Activated CD4-positive, alpha-beta T cell treated with anti-CD3 and anti-CD28 coated beads, Interleukin-2, amount 10 ng/mL, durations not matched to agents 7 days and 5 days (primary cell): Measurements from ENCODE around the gene SH3RF3. TPM values are rescaled to one million over a fixed set of nuclear protein-coding genes. Genes with fewer than 3 reads are reported as not detected.

Experiments used
- CTCF ChIA-PET: fragments of 350-600 bp; sonication (Branson Sonifier 250); formaldehyde crosslinking; loops from one replicate; lab custom pipeline; 2021; ENCODE audit warnings: antibody characterized with exemption; lab: Charles Lee
- POLR2A ChIA-PET: fragments of 350-600 bp; sonication (Branson Sonifier 250); formaldehyde crosslinking; loops from one replicate; lab custom pipeline; 2021; ENCODE audit warnings: antibody characterized with exemption; lab: Charles Lee
- DNase-seq: peaks from one replicate; pipeline ENCODE4 v3.0.0-alpha.2; 2020
- H3K27ac Mint-ChIP-seq: one replicate; pipeline ENCODE4 v1.8.0; 2021; ENCODE audit warnings: mild to moderate bottlenecking, moderate library complexity, mixed read lengths
- H3K27me3 Mint-ChIP-seq: one replicate; pipeline ENCODE4 v1.8.0; 2021; ENCODE audit warnings: mixed read lengths
- H3K36me3 Mint-ChIP-seq: one replicate; pipeline ENCODE4 v1.8.0; 2021; ENCODE audit warnings: low read depth, mixed read lengths
- H3K4me1 Mint-ChIP-seq: one replicate; pipeline ENCODE4 v1.8.0; 2021; ENCODE audit warnings: mixed read lengths
- H3K4me3 Mint-ChIP-seq: one replicate; pipeline ENCODE4 v1.8.0; 2021; ENCODE audit warnings: mild to moderate bottlenecking, moderate library complexity, mixed read lengths
- H3K9me3 Mint-ChIP-seq: one replicate; pipeline ENCODE4 v1.8.0; 2021; ENCODE audit warnings: mixed read lengths
- total RNA-seq, 2 experiments: library from RNA; stranded (reverse); gene quantifications; one replicate each; pipeline ENCODE4 v1.2.3, GENCODE V29; 2021

The SH3RF3 gene
- total RNA-seq, 2 experiments from 2014 or later: 0.08 to 0.17 TPM

DNA sequence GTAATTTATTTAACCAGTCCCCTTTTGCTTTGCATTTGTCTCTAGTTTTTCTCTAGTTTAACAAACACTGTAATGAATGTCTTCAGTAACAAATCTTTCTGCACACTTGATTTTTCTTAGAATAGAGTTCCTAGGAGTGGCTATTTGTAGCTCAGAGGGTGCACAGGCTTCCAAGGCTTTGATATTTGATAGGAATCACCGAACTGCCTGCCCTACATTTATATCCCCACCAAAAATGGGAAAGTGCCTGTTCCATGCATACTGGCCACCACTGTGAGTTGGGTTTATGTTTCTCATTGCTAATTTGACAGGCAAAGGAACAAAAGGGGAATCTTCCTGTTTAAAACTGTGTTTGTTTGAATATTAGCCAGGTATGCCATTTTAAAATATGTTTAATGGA is 238.7 kb downstream of the SH3RF3 start:
- Mint-ChIP-seq H3K4me3 (no peak overlapping the region), H3K27ac (no peak overlapping the region), H3K36me3 (no peaks in the 10 kb centered on the region), H3K9me3 (no peaks in the 10 kb centered on the region), H3K4me1 (no peaks in the 10 kb centered on the region), H3K27me3 (peaks cover 3% of the 10 kb centered on the region)
- CTCF ChIA-PET: no interaction called here
- no peak for DNase-seq
- POLR2A ChIA-PET: no interaction called here

DNA sequence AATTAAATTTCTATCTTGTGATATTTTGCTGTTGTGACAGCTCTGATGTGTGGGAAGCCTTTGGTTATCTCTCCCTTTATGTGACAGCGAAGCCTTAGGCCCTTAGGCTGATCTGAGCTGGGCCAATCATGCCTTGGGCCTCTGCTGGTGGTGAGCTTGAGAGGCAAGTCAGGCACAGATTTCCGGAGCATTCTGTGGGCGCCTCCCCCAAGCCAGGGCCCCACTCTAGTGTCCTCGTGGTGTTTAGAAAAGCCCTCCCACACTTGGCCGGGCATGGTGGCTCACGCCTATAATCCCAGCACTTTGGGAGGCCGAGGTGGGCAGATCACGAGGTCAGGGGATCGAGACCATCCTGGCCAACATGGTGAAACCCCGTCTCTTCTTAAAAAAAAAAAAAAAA is 239.8 kb downstream of the SH3RF3 start:
- H3K27ac Mint-ChIP-seq: no peak overlapping the region
- no peak overlapping the region for H3K4me3 Mint-ChIP-seq
- H3K4me1 Mint-ChIP-seq: no peaks in the 10 kb centered on the region
- H3K9me3 Mint-ChIP-seq: no peaks in the 10 kb centered on the region
- no peaks in the 10 kb centered on the region for H3K36me3 Mint-ChIP-seq
- CTCF ChIA-PET: no interaction called here
- DNase-seq: no peak
- H3K27me3 Mint-ChIP-seq: no peaks in the 10 kb centered on the region
- POLR2A ChIA-PET: no interaction called here

DNA sequence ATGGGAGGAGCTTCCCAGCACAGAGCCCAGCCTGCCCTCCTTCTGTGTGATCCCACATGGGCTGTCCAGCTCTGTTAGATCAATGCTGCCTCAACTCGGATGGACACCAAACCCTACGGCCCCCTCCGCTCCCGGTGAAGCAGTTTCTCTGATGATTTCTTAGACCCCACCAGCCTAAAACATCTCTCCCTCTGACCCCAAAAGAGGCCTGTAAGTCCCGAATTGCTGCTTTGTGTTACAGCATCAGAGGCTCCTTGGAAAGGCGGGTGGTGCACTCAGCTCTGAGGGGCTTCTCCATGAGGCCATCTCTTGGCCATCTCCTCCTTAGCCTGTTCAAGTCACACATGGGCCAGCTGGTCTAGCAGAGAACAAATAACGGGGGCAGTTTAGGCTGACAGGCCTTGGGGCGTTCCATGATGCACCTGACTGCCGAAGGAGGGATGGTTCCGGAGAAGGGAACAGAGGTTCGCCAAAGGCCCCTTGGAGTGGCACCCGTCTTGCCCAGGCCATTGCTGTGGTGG is 240.7 kb downstream of the SH3RF3 start:
- Mint-ChIP-seq H3K4me1 (no peaks in the 10 kb centered on the region), H3K27ac (no peak overlapping the region), H3K36me3 (no peaks in the 10 kb centered on the region), H3K4me3 (no peak overlapping the region), H3K9me3 (no peaks in the 10 kb centered on the region), H3K27me3 (no peaks in the 10 kb centered on the region)
- ChIA-PET CTCF (no interaction called here), POLR2A (no interaction called here)
- DNase-seq: no peak

- ChIA-PET CTCF (no interaction called here), POLR2A (no interaction called here)
- no peaks in the 10 kb centered on the region for H3K36me3 Mint-ChIP-seq
- no peak overlapping the region for H3K4me3 Mint-ChIP-seq
- no peaks in the 10 kb centered on the region for H3K27me3 Mint-ChIP-seq
- no peaks in the 10 kb centered on the region for H3K9me3 Mint-ChIP-seq
- DNase-seq: no peak
- H3K4me1 Mint-ChIP-seq: no peaks in the 10 kb centered on the region
- H3K27ac Mint-ChIP-seq: no peak overlapping the region
Measured at GRCh38 chr2:109370399-109371035, 241.5 kb downstream of the SH3RF3 start.

GRCh38 chr2:109371481-109372170 is 242.6 kb downstream of the SH3RF3 start:
- no peak for DNase-seq
- Mint-ChIP-seq H3K9me3 (no peaks in the 10 kb centered on the region), H3K27me3 (no peaks in the 10 kb centered on the region), H3K4me3 (no peak overlapping the region), H3K36me3 (no peaks in the 10 kb centered on the region), H3K27ac (no peak overlapping the region), H3K4me1 (no peaks in the 10 kb centered on the region)
- ChIA-PET POLR2A (no interaction called here), CTCF (no interaction called here)

- Mint-ChIP-seq H3K27ac (no peak overlapping the region), H3K27me3 (no peaks in the 10 kb centered on the region), H3K4me3 (no peak overlapping the region), H3K36me3 (no peaks in the 10 kb centered on the region), H3K4me1 (no peaks in the 10 kb centered on the region), H3K9me3 (no peaks in the 10 kb centered on the region)
- ChIA-PET POLR2A (no interaction called here), CTCF (no interaction called here)
- no peak for DNase-seq
Measured at GRCh38 chr2:109372171-109372568, 243.2 kb downstream of the SH3RF3 start.

- Mint-ChIP-seq H3K36me3 (no peaks in the 10 kb centered on the region), H3K27ac (no peak overlapping the region)
Measured at GRCh38 chr2:109372614-109373013, 243.6 kb downstream of the SH3RF3 start.

DNA sequence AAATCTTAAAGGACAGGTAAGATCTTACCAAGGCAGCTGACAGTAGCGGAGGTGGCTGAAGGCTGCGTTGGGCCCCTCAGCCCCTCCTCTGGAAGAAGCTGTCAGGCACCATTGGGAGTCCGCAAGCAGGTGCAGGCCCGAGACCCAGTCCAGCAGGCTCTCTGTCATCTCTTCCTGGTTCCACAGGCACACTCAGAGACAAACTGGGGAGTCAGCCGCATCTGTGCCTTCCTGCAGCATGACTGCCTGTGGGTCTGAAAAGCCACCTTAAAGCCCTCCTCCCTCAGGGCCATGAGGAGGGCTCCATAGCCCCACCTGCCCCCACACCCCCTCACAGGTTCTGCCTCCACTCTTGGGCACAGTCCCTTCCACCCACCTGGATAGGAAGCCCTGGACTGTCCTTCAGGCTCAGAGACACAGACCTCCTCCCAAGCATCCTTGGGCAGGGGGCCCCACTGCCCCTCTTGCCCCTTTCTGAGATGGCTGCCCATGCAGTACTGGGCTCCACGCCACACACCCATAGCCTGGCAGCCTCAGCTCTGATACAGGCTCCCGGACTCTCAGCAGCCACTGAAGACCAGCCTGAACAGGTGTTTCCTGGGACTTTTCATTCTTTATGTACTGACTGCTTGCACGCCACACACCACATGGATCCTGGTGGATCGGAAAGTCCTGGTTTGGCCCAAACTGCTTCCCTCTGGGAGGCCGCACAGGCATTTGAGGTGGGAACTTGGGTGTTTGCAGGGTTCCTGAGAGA is 245.0 kb downstream of the SH3RF3 start:
- Mint-ChIP-seq H3K36me3 (no peaks in the 10 kb centered on the region), H3K27me3 (no peaks in the 10 kb centered on the region), H3K4me3 (no peak overlapping the region), H3K4me1 (no peaks in the 10 kb centered on the region), H3K27ac (no peak overlapping the region), H3K9me3 (no peaks in the 10 kb centered on the region)
- POLR2A ChIA-PET: no interaction called here
- CTCF ChIA-PET: no interaction called here
- DNase-seq: no peak

More at GRCh38 chr2:109372614-109373013, 243.6 kb downstream of the SH3RF3 start:
- Mint-ChIP-seq H3K4me3 (no peak overlapping the region), H3K9me3 (no peaks in the 10 kb centered on the region), H3K4me1 (no peaks in the 10 kb centered on the region), H3K27me3 (no peaks in the 10 kb centered on the region)
- ChIA-PET CTCF (no interaction called here), POLR2A (no interaction called here)
- DNase-seq: no peak

- Mint-ChIP-seq H3K27me3 (no peaks in the 10 kb centered on the region), H3K36me3 (no peaks in the 10 kb centered on the region), H3K27ac (no peak overlapping the region), H3K9me3 (no peaks in the 10 kb centered on the region), H3K4me1 (no peaks in the 10 kb centered on the region), H3K4me3 (no peak overlapping the region)
- DNase-seq: no peak
- POLR2A ChIA-PET: no interaction called here
- CTCF ChIA-PET: no interaction called here
Measured at GRCh38 chr2:109374548-109375130, 245.6 kb downstream of the SH3RF3 start.

- ChIA-PET POLR2A (no interaction called here), CTCF (no interaction called here)
Measured at GRCh38 chr2:109375131-109375561, 246.1 kb downstream of the SH3RF3 start.

GRCh38 chr2:109375656-109376055 is 246.7 kb downstream of the SH3RF3 start:
- ChIA-PET CTCF (no interaction called here), POLR2A (no interaction called here)
- Mint-ChIP-seq H3K27me3 (no peaks in the 10 kb centered on the region), H3K4me1 (no peaks in the 10 kb centered on the region), H3K4me3 (no peak overlapping the region), H3K27ac (no peak overlapping the region), H3K9me3 (no peaks in the 10 kb centered on the region), H3K36me3 (no peaks in the 10 kb centered on the region)
- DNase-seq: no peak

More at GRCh38 chr2:109375131-109375561, 246.1 kb downstream of the SH3RF3 start:
- H3K36me3 Mint-ChIP-seq: no peaks in the 10 kb centered on the region
- H3K27me3 Mint-ChIP-seq: no peaks in the 10 kb centered on the region
- H3K4me1 Mint-ChIP-seq: no peaks in the 10 kb centered on the region
- no peak for DNase-seq
- no peak overlapping the region for H3K4me3 Mint-ChIP-seq
- H3K27ac Mint-ChIP-seq: no peak overlapping the region
- no peaks in the 10 kb centered on the region for H3K9me3 Mint-ChIP-seq

GRCh38 chr2:109376115-109376514 is 247.1 kb downstream of the SH3RF3 start:
- Mint-ChIP-seq H3K36me3 (no peaks in the 10 kb centered on the region), H3K4me1 (no peaks in the 10 kb centered on the region), H3K9me3 (no peaks in the 10 kb centered on the region), H3K27ac (no peak overlapping the region), H3K4me3 (no peak overlapping the region), H3K27me3 (no peaks in the 10 kb centered on the region)
- ChIA-PET POLR2A (no interaction called here), CTCF (no interaction called here)
- no peak for DNase-seq
